CD4-positive, alpha-beta T cell treated with Interleukin-17A for 1 hour (primary cell): ENCODE measurements around the gene NEDD4L.
"Not testable (repeated sequence)": the region's sequence is repeated elsewhere in the genome, so short reads cannot be mapped to it uniquely, and the experiment has no call there.

Experiments used
- DNase-seq: peaks from one replicate; pipeline ENCODE4 v3.0.0-alpha.2; 2020

The NEDD4L gene

GRCh38 chr18:58158459-58158858, 114.4 kb downstream of the NEDD4L start:
- DNase-seq: no peak

- DNase-seq: no peak
Observed at GRCh38 chr18:58161659-58162058, 117.6 kb downstream of the NEDD4L start.

GRCh38 chr18:58162127-58162526, 118.1 kb downstream of the NEDD4L start:
- no peak for DNase-seq

GRCh38 chr18:58163004-58163590, 119.1 kb downstream of the NEDD4L start:
- DNase-seq: no peak

GRCh38 chr18:58166278-58166844, 122.3 kb downstream of the NEDD4L start:
- no peak for DNase-seq

GRCh38 chr18:58167073-58167472, 123.0 kb downstream of the NEDD4L start:
- DNase-seq: no peak

- DNase-seq: no peak
Observed at GRCh38 chr18:58168221-58168620, 124.2 kb downstream of the NEDD4L start.

GRCh38 chr18:58168993-58169392, 125.0 kb downstream of the NEDD4L start:
- no peak for DNase-seq

- DNase-seq: no peak
Observed at GRCh38 chr18:58169472-58169871, 125.4 kb downstream of the NEDD4L start.

GRCh38 chr18:58170036-58170435, 126.0 kb downstream of the NEDD4L start:
- not testable (repeated sequence) for DNase-seq

GRCh38 chr18:58172031-58172430, 128.0 kb downstream of the NEDD4L start:
- no peak for DNase-seq

- DNase-seq: no peak
Observed at GRCh38 chr18:58174285-58174684, 130.3 kb downstream of the NEDD4L start.

GRCh38 chr18:58175122-58175785, 131.2 kb downstream of the NEDD4L start:
- DNase-seq: no peak

GRCh38 chr18:58175786-58176176, 131.8 kb downstream of the NEDD4L start:
- no peak for DNase-seq

GRCh38 chr18:58177004-58177717, 133.1 kb downstream of the NEDD4L start:
- DNase-seq: no peak

GRCh38 chr18:58177896-58178470, 134.0 kb downstream of the NEDD4L start:
- no peak for DNase-seq

GRCh38 chr18:58178511-58178910, 134.5 kb downstream of the NEDD4L start:
- no peak for DNase-seq

GRCh38 chr18:58180172-58180571, 136.1 kb downstream of the NEDD4L start:
- no peak for DNase-seq

GRCh38 chr18:58180738-58181353, 136.8 kb downstream of the NEDD4L start:
- peak; percentile 64 for DNase-seq

- DNase-seq: no peak
Observed at GRCh38 chr18:58181988-58182387, 138.0 kb downstream of the NEDD4L start.

GRCh38 chr18:58183226-58183625, 139.2 kb downstream of the NEDD4L start:
- DNase-seq: no peak

GRCh38 chr18:58186258-58186948, 142.4 kb downstream of the NEDD4L start:
- no peak for DNase-seq
